Measurements from ENCODE around the gene NEK6.

The NEK6 gene

DNA sequence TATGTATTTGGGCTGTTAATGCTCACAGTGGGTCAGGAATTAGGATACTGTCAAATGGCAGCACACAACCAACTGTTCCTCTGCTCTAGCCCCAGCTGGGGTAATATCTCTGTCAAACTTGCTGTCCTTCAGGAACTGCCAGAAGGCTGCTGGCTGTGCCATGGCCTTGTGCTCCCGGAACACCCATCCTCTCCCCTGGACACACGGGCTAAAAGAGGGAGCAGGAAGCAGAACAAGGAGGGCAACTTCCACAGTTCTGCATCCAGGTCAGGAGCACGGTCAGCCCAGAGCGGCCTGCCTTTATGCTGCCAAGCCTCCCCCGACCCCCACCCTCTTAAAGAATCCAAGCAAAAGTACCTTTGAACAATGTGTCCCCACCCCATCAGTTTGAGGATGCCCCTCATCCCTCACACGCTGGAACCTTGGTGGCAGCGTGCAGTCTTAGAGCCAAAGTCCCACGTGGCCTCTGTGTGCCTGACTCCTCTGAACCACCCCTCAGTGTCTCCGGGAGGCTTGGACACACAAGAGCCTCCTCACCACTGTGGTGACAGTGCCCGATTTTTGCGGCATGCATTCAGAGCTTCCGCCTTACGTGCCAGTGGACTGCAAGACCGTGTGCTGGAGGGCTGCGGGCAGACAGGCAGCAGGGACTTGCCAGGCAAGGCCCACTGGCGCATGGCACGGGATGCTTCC, 96.7 kb downstream of the NEK6 start:
- DNase-seq (ENCODE audit: low read depth in 2 of 2): no peak

GRCh38 chr9:124355039-124355940, 97.5 kb downstream of the NEK6 start:
- DNase-seq (ENCODE audit: low read depth in 2 of 2): no peak

- DNase-seq (ENCODE audit: low read depth in 2 of 2): no peak
Measured at GRCh38 chr9:124355941-124356744, 98.4 kb downstream of the NEK6 start.

- no peak for DNase-seq (ENCODE audit: low read depth in 2 of 2)
Measured at GRCh38 chr9:124356745-124357390, 99.1 kb downstream of the NEK6 start.

DNA sequence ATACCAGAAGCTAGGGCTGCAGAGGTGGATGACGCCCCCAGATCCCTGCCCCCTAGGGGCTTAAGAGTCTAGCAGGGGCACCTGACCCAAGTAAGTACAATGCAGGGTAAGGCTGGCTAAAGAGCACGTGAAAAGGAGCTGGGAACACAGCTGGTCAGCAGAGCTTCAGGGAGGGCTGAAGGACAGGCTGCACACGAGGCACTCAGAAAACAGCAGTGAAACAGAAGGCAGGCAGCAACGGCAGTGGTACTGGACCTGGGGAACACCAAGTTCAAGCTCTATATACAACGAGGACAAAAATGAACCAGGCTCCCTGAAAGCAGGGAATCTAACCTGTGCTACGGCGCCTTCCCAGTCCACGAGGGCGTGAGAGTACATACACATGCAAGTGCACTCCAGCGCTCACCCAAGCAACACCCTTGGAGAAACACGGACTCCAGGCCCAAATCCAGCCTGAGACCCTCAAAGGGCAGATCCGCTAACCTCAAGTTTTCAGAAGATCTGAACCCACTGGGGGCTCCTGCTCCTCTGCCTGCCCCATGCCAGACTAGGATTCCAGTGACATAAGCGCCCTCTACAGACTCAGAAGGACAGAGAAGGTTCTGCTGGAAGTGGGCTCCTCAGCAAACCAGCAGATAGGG, 100.1 kb downstream of the NEK6 start:
- DNase-seq (ENCODE audit: low read depth in 2 of 2): no peak

DNA sequence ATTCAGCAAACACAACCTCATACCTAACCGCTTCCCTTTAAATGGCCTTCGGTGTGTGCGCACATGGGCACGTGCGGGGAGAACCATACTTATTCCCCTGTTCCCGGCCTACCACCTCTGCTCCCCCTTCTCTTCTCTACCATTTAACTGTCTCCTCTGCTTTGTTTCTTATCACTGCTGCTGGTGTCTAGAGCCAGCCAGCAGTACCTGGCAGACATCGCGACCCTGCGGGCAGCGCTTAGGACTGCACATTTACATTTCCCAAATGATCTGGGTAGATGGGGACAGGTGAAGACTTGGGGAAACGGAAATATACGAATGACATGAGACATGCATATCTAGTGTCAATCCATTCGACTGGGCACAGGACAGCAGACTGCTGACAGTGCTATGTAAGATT, 100.9 kb downstream of the NEK6 start:
- DNase-seq (ENCODE audit: low read depth in 2 of 2): no peak

GRCh38 chr9:124359426-124359825, 101.7 kb downstream of the NEK6 start:
- DNase-seq (ENCODE audit: low read depth in 2 of 2): no peak

GRCh38 chr9:124359855-124360678, 102.3 kb downstream of the NEK6 start:
- no peak for DNase-seq (ENCODE audit: low read depth in 2 of 2)

- no peak for DNase-seq (ENCODE audit: low read depth in 2 of 2)
Measured at GRCh38 chr9:124361128-124361527, 103.4 kb downstream of the NEK6 start.

DNA sequence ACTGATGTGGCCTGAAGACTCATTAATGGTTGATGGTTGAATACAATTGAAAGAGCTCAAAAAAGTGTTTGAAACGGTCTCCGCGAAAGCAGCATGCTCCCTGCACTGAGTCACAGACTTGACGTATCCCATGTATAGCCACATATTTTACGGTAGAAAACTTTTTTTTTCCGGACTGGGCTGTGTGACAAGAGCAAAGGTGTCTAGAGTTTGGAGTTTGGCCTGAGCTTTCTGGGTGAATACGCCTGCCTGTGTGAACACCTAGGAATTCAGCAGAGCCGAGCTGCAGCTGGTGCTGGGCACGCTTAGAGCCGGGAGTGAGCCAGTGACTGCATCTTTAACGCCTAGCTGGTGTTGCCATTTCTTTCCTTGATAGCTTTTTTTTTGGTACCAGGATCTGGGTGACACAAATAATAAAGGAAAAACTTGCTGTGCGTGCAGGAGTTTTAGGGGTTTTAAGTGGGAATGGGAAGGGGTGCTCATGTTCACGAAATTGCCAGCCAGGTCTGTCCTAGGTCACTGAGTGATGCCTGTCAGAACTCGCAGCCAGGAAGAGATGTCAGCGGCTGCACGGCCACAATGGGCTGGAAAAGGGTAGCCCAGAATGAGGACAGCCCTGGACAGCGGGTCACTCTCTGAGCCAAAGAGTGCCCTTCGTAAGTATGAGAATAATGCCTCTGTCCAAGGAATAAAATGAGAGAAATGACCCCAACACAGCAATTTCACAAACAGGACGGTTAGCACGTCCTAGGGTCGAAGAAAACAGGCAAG, 105.8 kb downstream of the NEK6 start:
- no peak for DNase-seq (ENCODE audit: low read depth in 2 of 2)

- no peak for DNase-seq (ENCODE audit: low read depth in 2 of 2)
Measured at GRCh38 chr9:124364141-124364540, 106.4 kb downstream of the NEK6 start.

- no peak for DNase-seq (ENCODE audit: low read depth in 2 of 2)
Measured at GRCh38 chr9:124365036-124365435, 107.3 kb downstream of the NEK6 start.

DNA sequence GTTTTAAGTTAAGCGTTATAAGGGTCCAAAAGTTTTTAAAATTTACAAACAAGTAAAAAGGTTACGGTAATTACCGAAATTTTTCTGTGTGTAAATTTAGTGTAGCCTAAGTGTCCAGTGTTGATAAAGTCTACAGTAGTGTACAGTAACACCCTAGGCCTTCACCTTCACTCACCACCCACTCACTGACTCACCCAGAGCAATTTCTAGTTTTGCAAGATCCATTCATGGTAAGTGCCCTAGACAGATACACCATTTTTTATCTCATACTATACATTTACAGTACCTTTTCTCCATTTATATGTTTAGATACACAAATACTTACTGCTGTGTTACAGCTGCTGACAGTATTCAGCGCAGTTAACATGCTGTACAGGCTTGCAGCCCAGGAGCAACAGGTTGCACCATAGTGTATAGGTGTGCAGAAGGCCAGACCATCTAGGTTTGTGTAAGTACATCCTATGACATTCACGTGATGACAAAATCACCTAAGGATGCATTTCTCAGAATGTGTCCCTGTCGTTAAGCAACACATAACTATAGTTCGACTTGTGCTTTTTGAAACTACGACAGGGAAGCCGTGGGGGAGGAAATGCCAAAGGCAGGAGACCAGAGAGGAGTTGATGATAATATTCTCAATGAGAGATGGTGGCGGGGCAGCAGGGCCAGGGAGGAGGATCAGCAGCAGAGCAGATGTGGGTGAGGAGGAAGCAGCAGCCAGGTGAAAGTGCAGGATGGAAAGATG, 108.9 kb downstream of the NEK6 start:
- DNase-seq (ENCODE audit: low read depth in 2 of 2): no peak

GRCh38 chr9:124368692-124369091, 110.9 kb downstream of the NEK6 start:
- no peak for DNase-seq (ENCODE audit: low read depth in 2 of 2)

GRCh38 chr9:124369231-124369797, 111.6 kb downstream of the NEK6 start:
- DNase-seq (ENCODE audit: low read depth in 2 of 2): no peak

DNA sequence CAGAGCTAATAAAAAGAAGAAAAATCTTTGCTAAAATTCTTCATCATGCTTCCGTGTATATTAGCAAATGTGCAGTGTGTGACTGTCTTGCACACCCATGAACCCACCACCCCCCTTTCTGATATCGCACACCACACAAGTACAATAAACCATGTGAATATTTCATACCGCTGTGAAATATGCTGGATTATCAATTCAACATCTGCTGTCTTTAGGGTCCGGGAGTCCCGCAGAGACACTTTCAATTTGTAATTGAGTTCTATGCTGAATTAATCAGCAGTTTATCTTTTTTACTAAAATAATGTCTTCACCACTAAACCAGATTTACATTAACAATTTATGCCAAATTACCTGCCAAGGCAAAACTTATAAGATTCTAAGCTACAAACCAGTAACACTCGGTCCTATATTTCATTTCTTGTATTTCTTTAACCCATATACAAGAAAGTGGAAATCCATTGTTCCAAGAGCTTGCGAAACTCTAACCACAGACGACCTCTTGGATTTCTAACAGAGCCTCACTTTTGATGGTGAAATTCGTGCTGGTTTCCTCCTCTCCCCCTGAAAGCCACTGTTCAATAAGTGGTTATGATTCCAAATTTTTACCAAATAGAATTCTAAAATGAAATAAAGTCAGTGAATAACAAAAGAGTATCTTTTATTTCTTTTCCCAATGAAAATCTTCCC, 113.3 kb downstream of the NEK6 start:
- no peak for DNase-seq (ENCODE audit: low read depth in 2 of 2)

DNA sequence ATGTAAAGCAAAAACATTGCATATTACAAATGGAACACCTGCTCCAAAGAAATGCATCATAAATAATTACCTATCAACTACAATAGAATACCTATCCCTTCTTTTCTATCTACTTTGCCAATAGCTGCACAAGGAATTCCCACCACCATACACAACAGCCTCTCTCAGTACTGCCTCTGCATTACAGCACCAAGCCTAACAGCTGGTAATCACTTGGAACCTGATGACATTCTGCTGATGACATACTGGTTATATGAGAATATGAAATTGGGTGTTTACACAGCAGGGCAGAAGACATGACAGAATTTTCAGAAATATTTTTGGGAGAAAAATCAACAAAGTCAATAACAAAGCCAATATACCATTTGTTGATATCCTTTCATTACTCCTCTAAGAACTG, 114.3 kb downstream of the NEK6 start:
- no peak for DNase-seq (ENCODE audit: low read depth in 2 of 2)

GRCh38 chr9:124373386-124373785, 115.6 kb downstream of the NEK6 start:
- DNase-seq (ENCODE audit: low read depth in 2 of 2): no peak
